Stomach (tissue), 4 donors: ENCODE results near the gene PHETA2.

Experiments used
- CTCF ChIP-seq, 7 experiments: fragments of 450-650 bp in 4 of 7; fragments of 200-600 bp in 3 of 7; sonication (generic) in 3 of 7; IDR thresholded peaks; one replicate each; pipeline ENCODE4 v1.5.1; 2016 to 2019; ENCODE audit warnings: antibody characterized with exemption in 7 of 7, control low read depth in 2 of 7, mild to moderate bottlenecking in 1 of 7
- EP300 ChIP-seq: sonication (generic); formaldehyde crosslinking; IDR thresholded peaks from one replicate; pipeline ENCODE4 v1.6.1; 2017; ENCODE audit warnings: antibody characterized with exemption
- POLR2A ChIP-seq, 4 donors: fragments of 450-650 bp; IDR thresholded peaks; one replicate each; pipeline ENCODE4 v1.6.1; 2016; ENCODE audit warnings: antibody characterized with exemption in 4 of 4, control low read depth in 2 of 4, mild to moderate bottlenecking in 1 of 4, moderate library complexity in 1 of 4
- POLR2AphosphoS5 ChIP-seq, 3 donors: sonication (generic); formaldehyde crosslinking; IDR thresholded peaks; one replicate each; pipeline ENCODE4 v1.6.1; 2016; ENCODE audit warnings: antibody characterized with exemption in 3 of 3

- TF ChIP-seq EP300 (no peak), POLR2AphosphoS5 (IDR thresholded peaks at IDR 0.05) (no peak), CTCF (IDR thresholded peaks at IDR 0.05) (no peak), POLR2A (IDR thresholded peaks at IDR 0.05) (no peak)
These were observed 2.9 kb downstream of the PHETA2 start for GRCh38 chr22:42076764-42077485.
